RWPE2 (cell line): ENCODE results near the gene ASCL5.
A peak's percentile ranks its signal among the peaks of the same experiment; 100 is the strongest.

Experiments
- ATAC-seq: fragments of 200-7000 bp; cut with Tn5 transposase; 3 replicates; pipeline ENCODE4 v1.9.1; 2021; ENCODE audit warnings: low read depth
- DNase-seq: peaks from one replicate; pipeline ENCODE4 v3.0.0-alpha.2; 2020; ENCODE audit warnings: low spot score
- H3K27ac ChIP-seq: fragments of 450-650 bp; 2 replicates; pipeline ENCODE4 v1.5.1; 2017; ENCODE audit warnings: mild to moderate bottlenecking; ENCODE audit not compliant: poor library complexity, severe bottlenecking
- H3K27me3 ChIP-seq: fragments of 250-450 bp; sonication (Bioruptor Pico); 2 replicates; pipeline ENCODE4 v1.5.1; 2021; ENCODE audit warnings: mild to moderate bottlenecking, moderate library complexity; ENCODE audit not compliant: insufficient read depth, poor library complexity, severe bottlenecking
- H3K36me3 ChIP-seq: fragments of 250-450 bp; sonication (Bioruptor Pico); 2 replicates; pipeline ENCODE4 v1.5.1; 2020; ENCODE audit warnings: low read depth, mild to moderate bottlenecking, moderate library complexity
- H3K4me1 ChIP-seq: fragments of 250-450 bp; sonication (Bioruptor Pico); 2 replicates; pipeline ENCODE4 v1.5.1; 2021; ENCODE audit warnings: mild to moderate bottlenecking, moderate library complexity; ENCODE audit not compliant: insufficient read depth, poor library complexity, severe bottlenecking
- H3K4me3 ChIP-seq: fragments of 250-450 bp; sonication (Bioruptor Pico); 2 replicates; pipeline ENCODE4 v1.5.1; 2021; ENCODE audit warnings: mild to moderate bottlenecking, moderate library complexity; ENCODE audit not compliant: severe bottlenecking
- H3K9me3 ChIP-seq: fragments of 250-450 bp; sonication (Bioruptor Pico); 2 replicates; pipeline ENCODE4 v1.5.1; 2021; ENCODE audit warnings: mild to moderate bottlenecking, moderate library complexity; ENCODE audit not compliant: severe bottlenecking
- CTCF ChIP-seq: fragments of 450-650 bp; IDR thresholded peaks from one replicate; pipeline ENCODE4 v1.5.1; 2017; ENCODE audit warnings: mild to moderate bottlenecking, moderate library complexity; ENCODE audit not compliant: poor library complexity, severe bottlenecking

ASCL5 gene, protein sequence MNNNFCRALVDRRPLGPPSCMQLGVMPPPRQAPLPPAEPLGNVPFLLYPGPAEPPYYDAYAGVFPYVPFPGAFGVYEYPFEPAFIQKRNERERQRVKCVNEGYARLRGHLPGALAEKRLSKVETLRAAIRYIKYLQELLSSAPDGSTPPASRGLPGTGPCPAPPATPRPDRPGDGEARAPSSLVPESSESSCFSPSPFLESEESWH

GRCh38 chr1:201126832-201127754 is at the start of gene ASCL5:
ASCL5 (minus strand) TSS chr1:201127184; CDS start chr1:201115372, 11,812 bp downstream.
- H3K4me3 ChIP-seq, result no peak within 1 kb of the TSS
- H3K4me1 ChIP-seq, result no peaks in the 10 kb centered on the region
- H3K27me3 ChIP-seq, result no peaks in the 10 kb centered on the region
- peak; percentile 30 for TF ChIP-seq CTCF
- DNase-seq (no peak), ATAC-seq (peak; percentile 88)
- no peaks in the 10 kb centered on the region for H3K36me3 ChIP-seq
- H3K27ac ChIP-seq, result no peak within 1 kb of the TSS
- H3K9me3 ChIP-seq, result no peaks in the 10 kb centered on the region

DNA sequence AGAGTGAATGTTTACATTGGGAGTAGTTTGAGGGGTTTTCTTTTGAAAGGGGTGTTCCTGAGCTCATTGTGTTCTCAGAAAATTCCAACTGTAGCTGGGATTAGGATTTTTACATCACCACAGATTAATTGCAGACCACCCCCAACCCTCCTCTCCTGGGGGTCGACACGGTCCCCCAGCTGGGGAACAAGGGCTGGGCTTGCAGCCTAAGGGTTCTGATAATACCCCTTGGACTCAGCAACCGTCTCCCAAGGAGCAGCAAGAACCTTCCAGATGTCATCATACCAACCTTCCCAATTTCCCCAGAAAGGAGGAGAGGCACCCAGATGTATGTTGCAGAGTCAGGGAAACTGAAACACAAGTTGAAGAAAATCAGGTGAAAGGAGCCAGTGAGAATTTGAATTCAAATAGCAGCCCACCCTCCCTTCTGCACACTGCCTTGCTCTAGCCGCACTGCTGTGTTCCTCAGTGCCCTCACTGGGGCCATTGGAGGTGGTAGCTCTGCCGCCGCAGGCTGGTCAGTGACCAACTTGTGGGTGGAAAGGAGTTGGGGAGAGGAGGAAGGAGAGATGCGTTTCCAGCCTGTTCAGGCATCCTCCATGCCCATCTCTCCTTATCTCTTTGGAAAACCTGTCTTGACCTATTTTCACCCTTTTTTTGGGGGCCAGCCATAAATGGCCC is 49.0 kb upstream of the ASCL5 start:
- ATAC-seq (no peak), DNase-seq (no peak)
- peaks cover 7% of the 10 kb centered on the region for H3K4me1 ChIP-seq

GRCh38 chr1:201173736-201174135 is 46.8 kb upstream of the ASCL5 start:
- Histone ChIP-seq H3K36me3 (no peaks in the 10 kb centered on the region), H3K4me1 (peaks cover 14% of the 10 kb centered on the region), H3K27me3 (no peaks in the 10 kb centered on the region), H3K4me3 (no peak overlapping the region), H3K9me3 (no peaks in the 10 kb centered on the region), H3K27ac (no peak overlapping the region)
- ATAC-seq, result no peak
- no peak for TF ChIP-seq CTCF
- DNase-seq, result no peak

More for the DNA sequence above, 49.0 kb upstream of the ASCL5 start:
- no peaks in the 10 kb centered on the region for H3K27me3 ChIP-seq
- no peaks in the 10 kb centered on the region for H3K9me3 ChIP-seq
- no peak for TF ChIP-seq CTCF
- H3K4me3 ChIP-seq, result no peak overlapping the region
- no peak overlapping the region for H3K27ac ChIP-seq
- no peaks in the 10 kb centered on the region for H3K36me3 ChIP-seq

DNA sequence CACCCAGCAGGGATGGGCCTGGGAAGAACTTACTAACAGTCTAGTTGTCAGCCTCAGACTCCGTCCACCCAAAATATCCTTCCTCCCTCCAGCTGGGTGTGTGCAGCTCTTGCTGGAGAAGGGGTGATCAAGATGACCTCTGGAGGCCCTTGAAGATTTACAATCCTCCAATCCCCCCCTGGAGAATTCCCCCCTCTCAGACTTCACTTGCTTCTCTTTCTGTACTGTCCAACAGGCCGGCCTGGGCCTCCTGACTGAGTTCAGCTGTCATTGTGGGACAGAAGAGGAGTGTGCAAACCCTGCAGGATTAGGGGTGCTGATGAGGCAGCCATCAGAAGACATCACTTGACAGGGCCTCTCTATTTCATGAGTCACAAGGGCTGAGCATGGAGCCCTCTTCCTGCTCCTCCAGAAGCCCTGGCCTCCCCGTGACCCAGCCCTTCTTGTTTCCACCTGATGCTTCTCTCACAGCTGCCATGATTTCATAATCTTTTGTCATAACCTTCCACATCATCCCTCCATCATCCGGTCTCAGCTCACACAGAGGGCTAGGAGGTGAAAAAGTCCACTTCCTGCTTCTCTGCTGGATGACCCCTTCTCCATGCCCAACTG is 46.1 kb upstream of the ASCL5 start:
- no peaks in the 10 kb centered on the region for H3K36me3 ChIP-seq
- peak; percentile 38 for ATAC-seq
- H3K27ac ChIP-seq, result no peak overlapping the region
- peaks cover 14% of the 10 kb centered on the region for H3K4me1 ChIP-seq
- no peaks in the 10 kb centered on the region for H3K9me3 ChIP-seq
- no peak for TF ChIP-seq CTCF
- H3K4me3 ChIP-seq, result no peak overlapping the region
- no peaks in the 10 kb centered on the region for H3K27me3 ChIP-seq
- no peak for DNase-seq
